ENCODE results near the gene SEMA6A.

The SEMA6A gene

GRCh38 chr5:116544531-116545241 lies 29.9 kb downstream of the SEMA6A start:
- H3K36me3 ChIP-seq (ENCODE audit: low read depth) = no peaks in the 10 kb centered on the region
- no peak for TF ChIP-seq CTCF (IDR thresholded peaks at IDR 0.05; ENCODE audit: poor library complexity, severe bottlenecking)
- no peak for DNase-seq (ENCODE audit: low spot score)
- no peak overlapping the region for H3K4me3 ChIP-seq (ENCODE audit: severe bottlenecking)
- no peaks in the 10 kb centered on the region for H3K4me1 ChIP-seq (ENCODE audit: insufficient read depth, poor library complexity, severe bottlenecking)
- H3K27me3 ChIP-seq (ENCODE audit: insufficient read depth, poor library complexity, severe bottlenecking) = no peaks in the 10 kb centered on the region
- no peak overlapping the region for H3K27ac ChIP-seq (ENCODE audit: poor library complexity, severe bottlenecking)
- peaks cover 6% of the 10 kb centered on the region for H3K9me3 ChIP-seq (ENCODE audit: severe bottlenecking)
- ATAC-seq (ENCODE audit: low read depth) = no peak

- H3K27ac ChIP-seq (ENCODE audit: poor library complexity, severe bottlenecking) = no peak overlapping the region
- DNase-seq (ENCODE audit: low spot score) (no peak), ATAC-seq (ENCODE audit: low read depth) (peak; percentile 65; the same call in 2 of the 3 replicates)
- H3K27me3 ChIP-seq (ENCODE audit: insufficient read depth, poor library complexity, severe bottlenecking) = no peaks in the 10 kb centered on the region
- no peaks in the 10 kb centered on the region for H3K36me3 ChIP-seq (ENCODE audit: low read depth)
- H3K9me3 ChIP-seq (ENCODE audit: severe bottlenecking) = peaks cover 6% of the 10 kb centered on the region
- H3K4me3 ChIP-seq (ENCODE audit: severe bottlenecking) = no peak overlapping the region
- no peak for TF ChIP-seq CTCF (IDR thresholded peaks at IDR 0.05; ENCODE audit: poor library complexity, severe bottlenecking)
- H3K4me1 ChIP-seq (ENCODE audit: insufficient read depth, poor library complexity, severe bottlenecking) = no peaks in the 10 kb centered on the region
Observed at GRCh38 chr5:116543501-116543900, 31.1 kb downstream of the SEMA6A start.

- no peak overlapping the region for H3K4me3 ChIP-seq (ENCODE audit: severe bottlenecking)
- H3K9me3 ChIP-seq (ENCODE audit: severe bottlenecking) = peaks cover 6% of the 10 kb centered on the region
- ATAC-seq (ENCODE audit: low read depth) (no peak), DNase-seq (ENCODE audit: low spot score) (no peak)
- no peak for TF ChIP-seq CTCF (IDR thresholded peaks at IDR 0.05; ENCODE audit: poor library complexity, severe bottlenecking)
- no peaks in the 10 kb centered on the region for H3K27me3 ChIP-seq (ENCODE audit: insufficient read depth, poor library complexity, severe bottlenecking)
- no peaks in the 10 kb centered on the region for H3K4me1 ChIP-seq (ENCODE audit: insufficient read depth, poor library complexity, severe bottlenecking)
- H3K27ac ChIP-seq (ENCODE audit: poor library complexity, severe bottlenecking) = no peak overlapping the region
- H3K36me3 ChIP-seq (ENCODE audit: low read depth) = no peaks in the 10 kb centered on the region
Observed at GRCh38 chr5:116542619-116543018, 32.0 kb downstream of the SEMA6A start.

GRCh38 chr5:116539222-116539621 lies 35.4 kb downstream of the SEMA6A start:
- H3K4me1 ChIP-seq (ENCODE audit: insufficient read depth, poor library complexity, severe bottlenecking) = no peaks in the 10 kb centered on the region
- no peak overlapping the region for H3K4me3 ChIP-seq (ENCODE audit: severe bottlenecking)

More at GRCh38 chr5:116539222-116539621, 35.4 kb downstream of the SEMA6A start:
- DNase-seq (ENCODE audit: low spot score) (no peak), ATAC-seq (ENCODE audit: low read depth) (no peak)
- no peak for TF ChIP-seq CTCF (IDR thresholded peaks at IDR 0.05; ENCODE audit: poor library complexity, severe bottlenecking)
- no peaks in the 10 kb centered on the region for H3K27me3 ChIP-seq (ENCODE audit: insufficient read depth, poor library complexity, severe bottlenecking)
- no peaks in the 10 kb centered on the region for H3K9me3 ChIP-seq (ENCODE audit: severe bottlenecking)
- H3K36me3 ChIP-seq (ENCODE audit: low read depth) = no peaks in the 10 kb centered on the region
- H3K27ac ChIP-seq (ENCODE audit: poor library complexity, severe bottlenecking) = no peak overlapping the region

Data from RWPE2 (cell line).